ENCODE results near the gene CORO6. TPM values are rescaled to one million over a fixed set of nuclear protein-coding genes. Genes with fewer than 3 reads are reported as not detected.

CORO6 gene
- total RNA-seq, 3 donors from 2014 or later = 6.6 to 21.3 (median 16.8) TPM

GRCh38 chr17:29566473-29567303, 56.0 kb downstream of the CORO6 start, which contains the start of gene ABHD15:
TSS of gene ABHD15 (minus strand) at chr17:29567037. CDS start at chr17:29566966, 71 bp downstream.
- intact Hi-C loops (cut with DNase I; ENCODE audit: low total_unique reads) = no loop called here
- H3K4me1 ChIP-seq = peaks cover 7 to 8% of the 10 kb centered on the region in 2 donors
- peak in 1 of 2 donors; percentile 55 for DNase-seq (ENCODE audit: low spot score in 2 of 2)

DNA sequence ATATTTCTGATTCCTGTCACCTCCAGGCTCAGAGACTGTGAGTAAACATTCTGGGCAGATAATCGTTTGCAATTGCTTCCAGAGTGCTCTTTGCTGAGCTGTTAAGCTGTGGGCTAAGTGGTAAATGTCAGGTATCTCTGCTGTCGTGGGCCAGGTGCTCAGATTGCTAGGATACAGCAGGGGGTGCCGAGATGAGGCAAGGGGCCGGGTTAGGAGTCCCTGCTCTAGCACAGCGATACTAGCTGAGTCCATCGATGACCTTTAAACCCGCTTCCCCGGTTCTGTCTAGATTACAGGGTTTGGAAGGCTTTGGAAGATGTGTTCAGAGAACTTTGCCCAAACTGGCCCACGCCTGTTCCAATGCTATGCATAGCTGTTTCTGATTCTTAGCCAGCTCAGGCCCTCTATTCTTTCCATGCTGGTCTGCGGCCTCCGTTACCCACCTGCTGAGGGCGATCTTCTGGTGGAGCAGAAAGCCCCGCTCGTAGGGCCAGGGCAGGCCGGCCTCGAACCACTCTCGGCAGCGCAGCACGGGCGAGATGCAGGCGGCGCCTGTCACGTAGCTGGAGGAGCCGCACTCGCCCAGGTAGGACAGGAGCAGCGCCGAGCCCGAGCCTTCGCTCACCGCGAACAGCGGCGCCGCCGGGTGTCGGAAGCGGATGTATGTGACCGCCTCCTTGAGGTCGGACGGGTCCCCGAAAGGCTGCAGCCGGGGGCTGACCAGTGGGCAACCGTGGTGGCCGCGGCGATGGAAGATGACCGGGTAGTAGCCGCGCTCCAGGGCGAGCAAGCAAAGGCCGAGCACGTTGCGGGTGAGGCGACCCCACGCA, 56.9 kb downstream of the CORO6 start:
- intact Hi-C loops (cut with DNase I; ENCODE audit: low total_unique reads) = no loop called here
- peak in 1 of 2 donors; percentile 51 for DNase-seq (ENCODE audit: low spot score in 2 of 2)
- no peaks in the 10 kb centered on the region for H3K36me3 ChIP-seq
- peaks cover 7% of the 10 kb centered on the region in 2 donors for H3K4me1 ChIP-seq
- no peaks in the 10 kb centered on the region for H3K9me3 ChIP-seq
- H3K27ac ChIP-seq = peak overlapping the region in 1 of 2 donors; percentile 91
- no peaks in the 10 kb centered on the region for H3K27me3 ChIP-seq
- H3K4me3 ChIP-seq = peak overlapping the region; percentile 65 to 87 (median 74)
- TF ChIP-seq CTCF (IDR thresholded peaks at IDR 0.05) (no peak), POLR2A (IDR thresholded peaks at IDR 0.05) (no peak), POLR2AphosphoS5 (IDR thresholded peaks at IDR 0.05) (no peak)

More at GRCh38 chr17:29566473-29567303, 56.0 kb downstream of the CORO6 start, which contains the start of gene ABHD15:
- peak within 1 kb of the TSS; percentile 91 for H3K27ac ChIP-seq
- TF ChIP-seq POLR2A (IDR thresholded peaks at IDR 0.05) (no peak), CTCF (IDR thresholded peaks at IDR 0.05) (no peak), POLR2AphosphoS5 (IDR thresholded peaks at IDR 0.05) (no peak)
- peak within 1 kb of the TSS; percentile 65 to 87 (median 74) for H3K4me3 ChIP-seq
- no peaks in the 10 kb centered on the region for H3K27me3 ChIP-seq
- no peaks in the 10 kb centered on the region for H3K36me3 ChIP-seq
- no peaks in the 10 kb centered on the region for H3K9me3 ChIP-seq

Other genes with a start within 250 kb of the CORO6 start
- gene TAOK1, start 232.5 kb downstream of the CORO6 start, total RNA-seq = 10 to 100 TPM; 62.6 to 77.1 (median 67.8) TPM
- 10 to 100 TPM in 1 of 3 donors, 1 to 10 TPM in 2; 7.9 to 29.3 (median 9.8) TPM for gene ABHD15, start 55.9 kb downstream of the CORO6 start, total RNA-seq
- 100 to 1,000 TPM in 1 of 3 donors, 10 to 100 TPM in 2; 34.1 to 114 (median 56.0) TPM for gene TP53I13, start 54.2 kb downstream of the CORO6 start, total RNA-seq
- 10 to 100 TPM; 28.5 to 41.3 (median 31.2) TPM for gene GIT1, start 33.3 kb downstream of the CORO6 start, total RNA-seq
- 10 to 100 TPM in 1 of 3 donors, 1 to 10 TPM in 2; 8.5 to 13.0 (median 9.2) TPM for gene ANKRD13B, start 29.8 kb downstream of the CORO6 start, total RNA-seq

Measured in breast epithelium (tissue), 4 donors.